ENCODE data around the gene TTC23.

TTC23 gene

DNA sequence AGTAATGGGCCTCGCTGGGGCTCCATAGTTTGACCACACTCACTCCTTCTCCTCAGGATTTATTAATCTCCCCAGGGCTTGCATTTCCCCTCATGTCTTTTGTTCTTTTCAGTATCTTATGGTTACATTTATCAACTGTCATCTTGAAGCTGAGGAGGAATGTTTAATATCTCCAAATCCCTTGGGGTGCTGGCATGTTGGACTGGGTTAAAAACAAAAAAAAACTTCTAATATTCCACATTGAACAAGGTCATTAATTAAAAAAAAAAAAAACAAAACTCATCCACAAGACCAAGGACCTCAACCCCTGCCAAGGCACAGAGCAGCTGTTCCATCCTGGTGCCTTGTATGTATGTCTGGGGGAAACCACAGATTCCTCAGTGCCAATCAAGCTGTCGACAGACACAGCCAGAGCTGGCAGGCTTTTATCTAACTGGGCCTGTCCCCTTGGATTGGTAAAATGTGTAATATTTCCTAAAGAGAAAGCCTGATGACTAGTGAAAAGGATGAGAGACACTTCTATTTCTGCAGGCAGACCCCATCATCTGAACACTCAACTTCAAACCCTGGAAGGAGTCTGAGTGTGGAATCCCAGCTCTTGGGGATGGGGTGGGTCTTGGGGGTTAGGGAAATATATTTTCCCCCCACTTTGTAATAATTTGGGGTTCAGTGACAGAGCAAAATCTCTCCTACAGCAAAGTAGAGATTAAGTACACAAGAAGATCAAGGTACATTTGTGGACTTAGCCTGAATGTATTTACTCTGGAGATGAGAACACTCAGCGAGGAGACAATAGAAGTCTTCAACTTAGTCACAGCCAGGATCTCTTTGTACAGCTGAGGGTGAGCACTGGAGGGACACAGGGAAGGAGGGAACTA lies 69.1 kb downstream of the TTC23 start:
- Histone ChIP-seq H3K36me3 (replicated peaks; ENCODE audit: insufficient read depth, low read length) (no peaks in the 10 kb centered on the region), H3F3A (ENCODE audit: insufficient read depth, low read length) (no peaks in the 10 kb centered on the region), H3K4me1 (ENCODE audit: low read length) (no peaks in the 10 kb centered on the region), H3K4me2 (ENCODE audit: low read depth, low read length) (no peak overlapping the region), H3K79me2 (ENCODE audit: low read length) (no peaks in the 10 kb centered on the region), H2AFZ (ENCODE audit: low read length) (no peak overlapping the region), H3K9ac (ENCODE audit: low read length) (no peak overlapping the region), H3K27ac (ENCODE audit: low read length) (no peak overlapping the region), H3K9me3 (replicated peaks; ENCODE audit: insufficient read depth, low read length) (no peaks in the 10 kb centered on the region), H4K20me1 (ENCODE audit: insufficient read depth, low read length) (no peaks in the 10 kb centered on the region), H3K4me3 (ENCODE audit: low read length) (no peak overlapping the region), H3K27me3 (replicated peaks; ENCODE audit: insufficient read depth, low read length) (no peaks in the 10 kb centered on the region), H3K9me2 (replicated peaks; ENCODE audit: insufficient read depth, low read length) (no peaks in the 10 kb centered on the region)
- TF ChIP-seq, protein P1, sequence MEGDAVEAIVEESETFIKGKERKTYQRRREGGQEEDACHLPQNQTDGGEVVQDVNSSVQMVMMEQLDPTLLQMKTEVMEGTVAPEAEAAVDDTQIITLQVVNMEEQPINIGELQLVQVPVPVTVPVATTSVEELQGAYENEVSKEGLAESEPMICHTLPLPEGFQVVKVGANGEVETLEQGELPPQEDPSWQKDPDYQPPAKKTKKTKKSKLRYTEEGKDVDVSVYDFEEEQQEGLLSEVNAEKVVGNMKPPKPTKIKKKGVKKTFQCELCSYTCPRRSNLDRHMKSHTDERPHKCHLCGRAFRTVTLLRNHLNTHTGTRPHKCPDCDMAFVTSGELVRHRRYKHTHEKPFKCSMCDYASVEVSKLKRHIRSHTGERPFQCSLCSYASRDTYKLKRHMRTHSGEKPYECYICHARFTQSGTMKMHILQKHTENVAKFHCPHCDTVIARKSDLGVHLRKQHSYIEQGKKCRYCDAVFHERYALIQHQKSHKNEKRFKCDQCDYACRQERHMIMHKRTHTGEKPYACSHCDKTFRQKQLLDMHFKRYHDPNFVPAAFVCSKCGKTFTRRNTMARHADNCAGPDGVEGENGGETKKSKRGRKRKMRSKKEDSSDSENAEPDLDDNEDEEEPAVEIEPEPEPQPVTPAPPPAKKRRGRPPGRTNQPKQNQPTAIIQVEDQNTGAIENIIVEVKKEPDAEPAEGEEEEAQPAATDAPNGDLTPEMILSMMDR (IDR thresholded peaks at IDR 0.05; ENCODE audit: low read length) = no peak
- TF ChIP-seq EZH2 (optimal IDR thresholded peaks at IDR 0.05; ENCODE audit: low read depth, low read length) (no peak), EZH2phosphoT487 (IDR thresholded peaks at IDR 0.05; ENCODE audit: low read length) (no peak)
- no peak for DNase-seq

DNA sequence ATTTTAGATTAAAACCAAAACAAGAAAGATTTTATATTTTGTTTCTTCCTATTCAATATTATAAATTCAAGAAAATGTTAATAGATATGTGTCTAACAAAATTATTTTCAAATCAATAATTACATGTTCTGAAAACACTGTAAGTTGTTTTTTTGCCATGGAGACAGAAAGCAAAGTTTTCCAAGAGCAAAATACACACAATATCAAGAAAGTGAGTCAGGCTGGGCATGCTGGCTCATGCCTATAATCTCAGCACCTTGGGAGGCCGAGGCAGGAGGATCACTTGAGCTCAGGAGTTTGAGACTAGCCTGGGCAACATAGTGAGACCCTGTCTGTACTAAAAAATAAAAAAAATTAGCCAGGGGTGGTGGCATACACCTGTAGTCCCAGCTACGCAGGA lies 71.7 kb downstream of the TTC23 start:
- Histone ChIP-seq H3K9ac (ENCODE audit: low read length) (no peak overlapping the region), H2AFZ (ENCODE audit: low read length) (no peak overlapping the region), H3K9me2 (replicated peaks; ENCODE audit: insufficient read depth, low read length) (no peaks in the 10 kb centered on the region), H3K27ac (ENCODE audit: low read length) (no peak overlapping the region), H3F3A (ENCODE audit: insufficient read depth, low read length) (no peaks in the 10 kb centered on the region), H3K27me3 (replicated peaks; ENCODE audit: insufficient read depth, low read length) (no peaks in the 10 kb centered on the region), H4K20me1 (ENCODE audit: insufficient read depth, low read length) (no peaks in the 10 kb centered on the region), H3K36me3 (replicated peaks; ENCODE audit: insufficient read depth, low read length) (no peaks in the 10 kb centered on the region), H3K79me2 (ENCODE audit: low read length) (no peaks in the 10 kb centered on the region), H3K4me1 (ENCODE audit: low read length) (peaks cover 7% of the 10 kb centered on the region), H3K4me2 (ENCODE audit: low read depth, low read length) (no peak overlapping the region), H3K4me3 (ENCODE audit: low read length) (no peak overlapping the region), H3K9me3 (replicated peaks; ENCODE audit: insufficient read depth, low read length) (no peaks in the 10 kb centered on the region)
- TF ChIP-seq, protein P1 (IDR thresholded peaks at IDR 0.05; ENCODE audit: low read length) = no peak
- no peak for TF ChIP-seq EZH2phosphoT487 (IDR thresholded peaks at IDR 0.05; ENCODE audit: low read length)
- no peak for TF ChIP-seq EZH2 (optimal IDR thresholded peaks at IDR 0.05; ENCODE audit: low read depth, low read length)
- no peak for DNase-seq

DNA sequence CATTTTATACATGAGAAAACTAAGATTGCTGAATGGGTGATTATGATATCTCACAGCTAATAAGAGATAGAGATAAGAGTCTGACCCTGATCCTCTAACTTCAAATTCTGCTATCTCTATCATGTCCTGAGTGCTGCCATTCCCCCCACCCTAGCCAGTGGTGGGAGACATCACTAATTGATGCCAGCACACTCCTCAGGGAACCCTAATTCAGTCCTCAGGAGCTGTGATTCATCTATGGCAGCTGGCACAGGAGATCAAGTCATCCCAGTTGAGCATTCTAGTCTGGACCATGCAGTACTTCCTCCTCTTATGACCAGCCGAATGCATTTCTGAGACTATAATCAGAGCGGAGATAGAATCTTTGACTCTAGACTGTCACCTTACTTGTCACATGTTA lies 72.6 kb downstream of the TTC23 start:
- Histone ChIP-seq H3K9me3 (replicated peaks; ENCODE audit: insufficient read depth, low read length) (no peaks in the 10 kb centered on the region), H3K36me3 (replicated peaks; ENCODE audit: insufficient read depth, low read length) (no peaks in the 10 kb centered on the region), H3K4me3 (ENCODE audit: low read length) (no peak overlapping the region), H3F3A (ENCODE audit: insufficient read depth, low read length) (no peaks in the 10 kb centered on the region), H3K27ac (ENCODE audit: low read length) (no peak overlapping the region), H3K79me2 (ENCODE audit: low read length) (no peaks in the 10 kb centered on the region), H4K20me1 (ENCODE audit: insufficient read depth, low read length) (no peaks in the 10 kb centered on the region), H2AFZ (ENCODE audit: low read length) (no peak overlapping the region), H3K4me1 (ENCODE audit: low read length) (peaks cover 7% of the 10 kb centered on the region), H3K27me3 (replicated peaks; ENCODE audit: insufficient read depth, low read length) (no peaks in the 10 kb centered on the region), H3K9me2 (replicated peaks; ENCODE audit: insufficient read depth, low read length) (no peaks in the 10 kb centered on the region), H3K4me2 (ENCODE audit: low read depth, low read length) (no peak overlapping the region), H3K9ac (ENCODE audit: low read length) (no peak overlapping the region)
- TF ChIP-seq EZH2 (optimal IDR thresholded peaks at IDR 0.05; ENCODE audit: low read depth, low read length) = no peak
- TF ChIP-seq, protein P1 (IDR thresholded peaks at IDR 0.05; ENCODE audit: low read length) = no peak
- no peak for TF ChIP-seq EZH2phosphoT487 (IDR thresholded peaks at IDR 0.05; ENCODE audit: low read length)
- no peak for DNase-seq

Data from MM.1S (cell line).